ENCODE data around the gene ZRSR2.

Gene ZRSR2

DNA sequence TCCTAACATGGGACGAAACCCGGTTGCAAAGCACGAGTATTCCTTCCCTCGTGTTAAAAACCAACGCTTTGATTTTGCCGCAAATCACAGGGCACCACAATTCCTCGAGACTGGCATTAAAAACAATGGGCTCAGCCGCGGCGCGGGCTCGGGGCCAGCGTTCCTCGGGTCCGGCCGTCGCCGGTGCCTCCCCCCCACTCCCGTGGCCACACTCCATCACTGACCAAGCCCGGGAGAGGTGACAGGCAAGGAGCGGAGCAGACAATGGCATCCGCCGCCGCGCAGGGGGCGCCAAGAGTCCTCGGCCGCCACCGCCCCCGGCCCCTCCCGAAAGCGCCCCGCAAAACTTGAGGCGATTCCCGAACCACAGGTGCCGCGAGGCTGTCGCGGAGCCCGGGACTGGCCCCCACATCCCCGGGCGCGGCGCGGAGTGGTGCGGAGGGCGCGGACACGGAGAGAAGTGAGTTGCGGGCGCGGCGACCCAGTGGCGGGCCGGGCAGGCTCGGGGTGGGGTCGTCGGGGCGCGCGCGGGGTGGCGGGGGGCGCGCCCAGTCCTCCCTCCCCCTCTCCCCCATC is 63.9 kb downstream of the ZRSR2 start:
- DNase-seq, result peak; percentile 50

DNA sequence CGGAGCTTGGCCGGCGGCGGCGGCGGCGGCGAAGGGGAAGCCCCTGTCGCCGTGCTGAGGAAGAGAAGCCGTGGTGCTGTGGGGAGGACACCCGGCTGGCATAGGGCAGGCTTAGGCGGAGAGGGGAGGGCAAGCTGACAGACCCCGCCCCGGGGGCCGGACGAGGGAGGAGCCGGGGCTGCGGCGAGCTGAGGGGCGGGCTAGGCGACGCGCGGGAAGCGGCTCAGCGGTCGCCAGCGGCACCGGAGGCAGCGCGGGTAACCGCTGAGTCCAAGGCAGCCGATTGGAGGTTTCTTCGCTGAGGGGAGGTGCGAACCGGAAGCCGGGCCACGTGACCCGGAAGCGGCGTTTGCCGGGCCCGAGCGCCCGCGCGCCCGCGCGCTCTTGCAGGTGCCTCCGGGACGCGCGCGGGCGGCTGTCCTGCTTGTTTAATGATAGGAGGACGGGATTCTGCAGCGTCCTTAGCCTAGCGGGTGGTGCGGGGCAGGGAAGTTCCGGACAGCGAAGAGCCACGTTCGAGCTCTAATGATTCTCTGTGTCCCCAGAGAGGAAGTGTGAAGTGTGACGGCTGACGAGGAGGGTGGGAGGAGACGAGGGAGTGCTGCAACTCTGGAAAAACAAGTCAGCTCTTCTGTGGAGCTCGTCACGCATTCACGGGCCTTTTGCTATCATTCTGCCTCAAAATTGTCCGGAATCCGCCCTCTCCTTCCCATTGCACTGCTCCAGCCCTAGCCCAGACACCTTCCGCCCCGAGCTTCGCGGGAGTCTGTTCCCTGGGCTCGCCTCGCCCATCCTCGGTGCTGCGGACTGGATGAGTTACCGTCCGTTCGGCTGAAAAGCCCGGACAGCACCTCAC is 64.7 kb downstream of the ZRSR2 start, which contains the start of gene AP1S2:
Gene AP1S2, minus strand, starts transcription at position 102 of the 856 bp plus-strand sequence. CDS start 2,289 bp downstream, outside the sequence.
- DNase-seq, result peak; percentile 93

DNA sequence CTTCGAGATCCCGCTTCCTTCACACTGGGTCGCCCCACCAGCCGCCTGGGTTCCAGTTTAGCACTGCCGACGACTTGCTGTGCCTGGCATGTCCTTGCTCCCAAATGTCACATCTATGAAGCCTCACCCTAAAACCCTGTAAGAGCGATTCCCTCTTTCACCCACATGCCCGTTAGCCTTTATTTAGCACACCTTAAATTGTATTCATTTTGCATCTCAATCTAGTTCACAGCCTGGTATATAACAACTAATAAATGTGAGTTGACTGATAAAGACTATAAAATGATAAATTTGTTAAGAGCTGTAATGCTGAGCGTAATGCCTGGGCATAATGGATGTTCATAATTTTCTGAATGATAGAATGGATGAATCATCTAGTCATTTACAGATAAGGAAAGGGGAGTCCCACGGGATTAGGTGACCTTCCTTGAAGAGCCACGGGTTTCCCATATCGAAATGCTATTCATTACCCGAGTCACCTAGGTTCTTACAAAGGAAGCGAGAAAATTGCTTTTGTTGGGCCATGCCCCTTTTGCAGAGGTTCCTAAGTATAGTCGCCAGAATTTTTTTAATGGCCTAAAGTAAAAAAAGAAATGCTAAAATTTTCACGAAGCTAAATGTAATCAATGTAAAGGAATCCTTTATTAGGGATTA is 65.4 kb downstream of the ZRSR2 start:
- no peak for DNase-seq

DNA sequence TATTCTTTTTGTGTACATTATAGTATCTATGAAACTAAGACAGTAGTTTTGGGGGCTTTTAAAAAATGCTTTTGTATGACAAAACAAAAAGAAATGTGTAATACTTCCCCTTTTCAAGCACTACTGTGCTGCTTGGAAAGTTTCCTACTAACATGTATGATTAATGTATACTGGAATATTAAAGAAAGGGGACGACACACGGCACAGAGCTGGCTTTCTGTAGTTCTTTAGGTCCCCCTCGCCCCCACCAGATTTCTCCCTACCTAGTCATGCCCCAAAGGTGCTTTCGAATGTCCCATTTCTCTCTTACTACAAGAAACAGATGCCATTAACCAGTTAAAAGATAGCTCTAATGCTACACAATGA is 65.9 kb downstream of the ZRSR2 start:
- no peak for DNase-seq

DNA sequence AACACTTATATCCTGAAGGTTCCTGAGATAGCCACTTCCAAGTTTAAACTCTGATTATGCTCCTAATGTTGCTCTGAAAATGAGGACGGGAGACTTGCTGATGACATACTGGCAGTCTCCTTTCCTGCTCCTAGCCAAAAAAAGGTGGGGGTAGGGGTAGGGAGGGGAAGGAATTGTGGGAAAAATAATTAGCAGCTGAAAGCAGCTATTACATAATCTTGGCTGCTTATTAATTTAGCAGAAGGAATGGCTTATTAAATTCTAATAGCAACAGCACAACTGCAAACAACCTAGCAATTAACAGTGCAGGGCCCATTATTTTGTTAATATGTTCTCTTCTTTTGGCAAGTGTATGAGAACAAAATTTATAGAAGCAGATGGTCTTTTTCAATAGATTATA is 66.4 kb downstream of the ZRSR2 start:
- no peak for DNase-seq

- no peak for DNase-seq
Observed at GRCh38 chrX:15858051-15858450, 67.8 kb downstream of the ZRSR2 start.

DNA sequence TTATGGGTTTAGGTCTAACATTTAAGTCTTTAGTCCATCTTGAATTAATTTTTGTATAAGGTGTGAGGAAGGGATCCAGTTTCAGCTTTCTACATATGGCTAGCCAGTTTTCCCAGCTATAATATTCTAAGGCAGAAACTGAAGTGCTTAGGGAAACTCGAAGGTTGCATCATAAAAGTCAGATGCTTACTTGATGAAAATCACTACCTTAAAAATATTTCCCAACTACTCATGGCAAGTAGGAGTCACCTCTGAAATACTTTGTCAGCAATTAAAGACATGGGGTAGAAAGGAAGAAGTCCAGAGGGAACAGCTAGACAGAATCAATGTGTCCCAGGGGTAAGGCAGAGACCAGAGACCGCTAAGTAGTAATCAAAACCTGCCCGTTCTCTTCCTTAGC is 70.6 kb downstream of the ZRSR2 start:
- no peak for DNase-seq

DNA sequence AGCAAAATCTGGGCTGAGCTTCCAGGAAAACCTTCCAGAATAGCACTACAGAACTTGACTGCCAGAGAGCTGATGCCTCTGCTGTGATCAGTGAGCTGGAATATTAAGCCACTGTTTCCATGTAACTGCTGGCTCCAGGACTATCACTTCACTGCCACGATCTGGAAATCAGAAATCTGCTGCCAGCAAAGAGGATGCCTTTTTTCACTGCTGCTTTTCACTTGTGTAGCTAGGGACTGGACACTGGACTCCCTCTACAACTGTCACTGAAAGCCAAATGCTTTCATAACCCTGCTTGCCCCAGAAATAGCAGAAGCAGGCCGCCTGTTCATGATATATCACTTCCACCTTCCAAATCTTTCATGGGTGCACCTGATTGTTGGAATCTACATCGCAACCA is 73.7 kb downstream of the ZRSR2 start:
- DNase-seq, result peak; percentile 13

GRCh38 chrX:15864629-15865028 is 74.3 kb downstream of the ZRSR2 start:
- no peak for DNase-seq

GRCh38 chrX:15866147-15866546 is 75.9 kb downstream of the ZRSR2 start:
- no peak for DNase-seq

- DNase-seq, result no peak
Observed at GRCh38 chrX:15869695-15870094, 79.4 kb downstream of the ZRSR2 start.

GRCh38 chrX:15870310-15870709 is 80.0 kb downstream of the ZRSR2 start:
- no peak for DNase-seq

Data from right hindlimb (tissue), 1 donor.